MCF 10A (cell line): ENCODE measurements around the gene SMARCD3. TPM values are rescaled to one million over a fixed set of nuclear protein-coding genes. Genes with fewer than 3 reads are reported as not detected.

Experiments used
- BruUV-seq: library from RNA; stranded (reverse); fragments of 400-500 nt; replicated peaks from 2 replicates; lab custom pipeline; 2021; lab: Mats Ljungman, UMichigan
- CTCF ChIA-PET: fragments of 300-600 bp; sonication (Branson Sonifier 250); formaldehyde crosslinking; extraction: SDS; loops from one replicate; lab custom pipeline; 2021; ENCODE audit warnings: antibody characterized with exemption, inconsistent platforms; lab: Yijun Ruan, JAX
- POLR2A ChIA-PET: fragments of 300-600, 350-650 bp; sonication (Branson Sonifier 250); formaldehyde crosslinking; extraction: SDS; loops from one replicate; lab custom pipeline; 2020; ENCODE audit warnings: antibody characterized with exemption, inconsistent platforms; lab: Yijun Ruan, JAX
- DNase-seq: peaks from one replicate; pipeline ENCODE4 v3.0.0-alpha.2; 2018; ENCODE audit not compliant: unreplicated experiment
- H3K27ac Mint-ChIP-seq: one replicate; pipeline ENCODE4 v1.8.0; 2022; ENCODE audit warnings: mild to moderate bottlenecking, low read depth, mixed read lengths; ENCODE audit not compliant: unreplicated experiment
- H3K27me3 Mint-ChIP-seq: one replicate; pipeline ENCODE4 v1.8.0; 2022; ENCODE audit warnings: mixed read lengths; ENCODE audit not compliant: insufficient read depth, unreplicated experiment
- H3K36me3 Mint-ChIP-seq: one replicate; pipeline ENCODE4 v1.8.0; 2022; ENCODE audit warnings: mild to moderate bottlenecking, moderate library complexity, mixed read lengths; ENCODE audit not compliant: insufficient read depth, unreplicated experiment
- H3K4me1 Mint-ChIP-seq: one replicate; pipeline ENCODE4 v1.8.0; 2022; ENCODE audit warnings: mixed read lengths; ENCODE audit not compliant: insufficient read depth, unreplicated experiment
- H3K4me3 Mint-ChIP-seq: one replicate; pipeline ENCODE4 v1.8.0; 2022; ENCODE audit warnings: mild to moderate bottlenecking, moderate library complexity, mixed read lengths; ENCODE audit not compliant: unreplicated experiment
- H3K9me3 Mint-ChIP-seq: one replicate; pipeline ENCODE4 v1.8.0; 2022; ENCODE audit warnings: mixed read lengths; ENCODE audit not compliant: unreplicated experiment
- intact Hi-C: fragments of 100-400 bp; cut with micrococcal nuclease; formaldehyde crosslinking; loops from 2 replicates; pipeline ENCODE4 v1.14.1; 2022
- total RNA-seq: library from RNA; stranded (reverse); gene quantifications from 2 replicates; pipeline ENCODE4 v1.2.3, GENCODE V29; 2022
- TF ChIP-seq, protein P1 (sequence below): fragments of 200-600 bp; IDR thresholded peaks from one replicate; pipeline ENCODE4 v1.8.0; 2022; ENCODE audit warnings: antibody characterized with exemption, mild to moderate bottlenecking; ENCODE audit not compliant: unreplicated experiment

SMARCD3 gene
- total RNA-seq, 1 experiment from 2014 or later = 3.8 TPM

DNA sequence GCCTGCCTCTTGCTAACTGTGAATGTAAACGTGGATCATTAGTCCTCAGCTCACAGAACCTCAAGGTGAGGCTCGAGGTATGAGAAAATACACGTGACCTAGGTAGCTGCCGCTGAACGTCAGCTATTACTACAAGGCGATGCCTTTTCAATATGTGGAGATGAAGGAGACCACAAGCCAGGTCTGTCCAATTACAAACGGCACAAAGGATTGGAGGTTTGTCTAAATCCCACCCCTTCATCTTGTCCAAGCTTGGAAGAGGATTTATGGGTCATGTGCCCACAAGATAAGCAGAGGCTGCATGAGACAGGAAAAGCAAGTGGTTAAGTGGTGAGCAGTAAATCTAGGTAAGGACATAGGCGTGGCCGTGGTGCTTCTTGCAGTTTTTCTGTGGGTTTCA lies 41.6 kb downstream of the SMARCD3 start:
- H3K27ac Mint-ChIP-seq = no peak overlapping the region
- peaks cover 44% of the 10 kb centered on the region for H3K27me3 Mint-ChIP-seq
- intact Hi-C loops = no loop called here
- H3K36me3 Mint-ChIP-seq = peaks cover 4% of the 10 kb centered on the region
- DNase-seq = no peak
- H3K9me3 Mint-ChIP-seq = no peaks in the 10 kb centered on the region
- peaks cover 6% of the 10 kb centered on the region for H3K4me1 Mint-ChIP-seq
- CTCF ChIA-PET = no interaction called here
- BruUV-seq = no TSS peak
- POLR2A ChIA-PET = no interaction called here
- H3K4me3 Mint-ChIP-seq = no peak overlapping the region
- TF ChIP-seq, protein P1, sequence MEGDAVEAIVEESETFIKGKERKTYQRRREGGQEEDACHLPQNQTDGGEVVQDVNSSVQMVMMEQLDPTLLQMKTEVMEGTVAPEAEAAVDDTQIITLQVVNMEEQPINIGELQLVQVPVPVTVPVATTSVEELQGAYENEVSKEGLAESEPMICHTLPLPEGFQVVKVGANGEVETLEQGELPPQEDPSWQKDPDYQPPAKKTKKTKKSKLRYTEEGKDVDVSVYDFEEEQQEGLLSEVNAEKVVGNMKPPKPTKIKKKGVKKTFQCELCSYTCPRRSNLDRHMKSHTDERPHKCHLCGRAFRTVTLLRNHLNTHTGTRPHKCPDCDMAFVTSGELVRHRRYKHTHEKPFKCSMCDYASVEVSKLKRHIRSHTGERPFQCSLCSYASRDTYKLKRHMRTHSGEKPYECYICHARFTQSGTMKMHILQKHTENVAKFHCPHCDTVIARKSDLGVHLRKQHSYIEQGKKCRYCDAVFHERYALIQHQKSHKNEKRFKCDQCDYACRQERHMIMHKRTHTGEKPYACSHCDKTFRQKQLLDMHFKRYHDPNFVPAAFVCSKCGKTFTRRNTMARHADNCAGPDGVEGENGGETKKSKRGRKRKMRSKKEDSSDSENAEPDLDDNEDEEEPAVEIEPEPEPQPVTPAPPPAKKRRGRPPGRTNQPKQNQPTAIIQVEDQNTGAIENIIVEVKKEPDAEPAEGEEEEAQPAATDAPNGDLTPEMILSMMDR = no peak

DNA sequence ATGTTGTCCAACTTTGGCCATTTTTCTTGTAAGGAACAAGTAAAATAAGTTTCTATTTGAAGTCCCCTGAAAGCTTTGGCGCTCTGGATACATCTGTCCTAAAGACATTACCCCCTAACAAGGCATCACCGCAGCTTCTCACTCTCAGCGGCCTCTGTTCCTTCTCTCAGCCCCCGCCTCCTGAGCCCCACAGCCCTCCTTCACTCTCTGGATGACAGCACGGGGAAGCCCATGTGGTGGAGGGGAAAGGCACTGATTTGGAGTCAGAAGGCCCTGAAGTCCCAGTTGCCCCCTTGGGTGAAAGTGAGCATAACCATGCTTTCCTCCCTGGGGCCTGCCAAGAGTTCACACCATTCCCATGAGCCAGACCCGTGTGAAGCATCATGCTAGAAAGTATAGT lies 42.8 kb downstream of the SMARCD3 start:
- TF ChIP-seq, protein P1 = no peak
- Mint-ChIP-seq H3K27me3 (peaks cover 55% of the 10 kb centered on the region), H3K36me3 (no peaks in the 10 kb centered on the region), H3K27ac (no peak overlapping the region), H3K4me3 (no peak overlapping the region), H3K4me1 (peaks cover 6% of the 10 kb centered on the region), H3K9me3 (no peaks in the 10 kb centered on the region)
- no peak for DNase-seq
- intact Hi-C loops = no loop called here
- POLR2A ChIA-PET = interaction anchor here (1.6 kb wide), 1 partner anchor 8 kb away, joined by 4 read pairs; no protein-coding TSS in a partner anchor
- CTCF ChIA-PET = no interaction called here
- no TSS peak for BruUV-seq

DNA sequence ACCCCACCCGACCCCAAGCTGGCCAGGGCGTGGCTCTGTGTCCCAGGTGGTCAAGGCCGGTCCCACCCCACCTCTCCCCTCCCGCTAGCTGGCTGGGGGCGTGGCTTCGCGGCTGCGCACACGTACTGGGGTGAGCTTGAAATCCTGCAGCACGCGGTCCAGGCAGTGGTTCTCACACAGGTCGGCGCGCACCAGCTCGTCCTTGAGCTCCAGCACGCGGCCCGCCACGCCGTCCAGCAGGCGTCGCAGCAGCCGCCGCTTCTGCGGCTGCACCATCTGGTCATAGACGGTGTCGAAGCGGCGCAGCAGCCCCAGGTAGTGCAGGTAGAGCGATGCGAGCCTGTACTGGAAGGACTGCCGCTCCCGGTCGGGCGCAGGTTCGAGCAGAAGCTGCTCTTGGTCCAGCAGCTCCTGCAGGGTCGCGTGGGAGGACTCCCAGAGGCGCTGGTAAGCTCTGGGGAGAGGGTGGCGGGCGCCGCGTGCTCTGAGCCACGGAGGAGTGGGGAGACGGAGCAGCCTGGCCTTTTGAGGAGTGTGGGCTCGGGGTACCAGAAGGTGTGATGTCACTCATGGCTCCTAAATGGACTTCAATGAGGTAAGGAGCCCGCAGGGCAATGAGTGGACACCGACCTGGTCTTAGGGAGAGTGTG lies 44.0 kb downstream of the SMARCD3 start:
- no TSS peak for BruUV-seq
- Mint-ChIP-seq H3K27ac (no peak overlapping the region), H3K36me3 (no peaks in the 10 kb centered on the region), H3K4me3 (no peak overlapping the region), H3K4me1 (peaks cover 6% of the 10 kb centered on the region), H3K27me3 (peaks cover 56% of the 10 kb centered on the region), H3K9me3 (no peaks in the 10 kb centered on the region)
- TF ChIP-seq, protein P1 = no peak
- intact Hi-C loops = no loop called here
- CTCF ChIA-PET = interaction anchor here (0.6 to 0.9 kb wide), 2 partner anchors 32 to 47 kb away, joined by 3 read pairs; no protein-coding TSS in a partner anchor
- DNase-seq = no peak
- POLR2A ChIA-PET = interaction anchor here (1.6 kb wide), 1 partner anchor 9 kb away, joined by 4 read pairs; no protein-coding TSS in a partner anchor

DNA sequence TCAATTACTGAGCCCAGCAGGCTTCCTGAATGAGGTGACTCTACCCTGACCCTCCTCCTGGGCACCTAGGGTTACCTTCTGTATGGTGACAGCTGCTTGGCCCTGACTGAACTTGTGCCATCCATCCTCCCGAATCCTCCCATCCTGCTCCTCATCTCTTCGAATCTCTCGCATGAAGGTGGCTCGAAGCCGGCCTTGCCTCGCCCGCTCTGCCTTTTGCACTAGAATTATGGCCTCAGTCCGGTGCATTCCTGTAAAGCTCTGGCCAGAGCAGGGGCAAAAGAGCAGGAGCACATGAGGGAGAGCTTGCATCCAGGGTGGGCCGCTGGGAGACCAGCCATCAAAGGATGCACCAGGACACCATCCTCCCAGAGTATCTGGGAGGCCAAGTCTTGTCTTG lies 45.7 kb downstream of the SMARCD3 start:
- ChIA-PET POLR2A (no interaction called here), CTCF (no interaction called here)
- DNase-seq = no peak
- intact Hi-C loops = no loop called here
- Mint-ChIP-seq H3K4me3 (no peak overlapping the region), H3K4me1 (peaks cover 6% of the 10 kb centered on the region), H3K36me3 (no peaks in the 10 kb centered on the region), H3K27ac (no peak overlapping the region), H3K27me3 (peaks cover 56% of the 10 kb centered on the region), H3K9me3 (no peaks in the 10 kb centered on the region)
- BruUV-seq = no TSS peak
- TF ChIP-seq, protein P1 = no peak
